Measurements from ENCODE around the gene DNAJC18.
"Not testable (repeated sequence)": the region's sequence is repeated elsewhere in the genome, so short reads cannot be mapped to it uniquely, and the experiment has no call there.

The DNAJC18 gene

GRCh38 chr5:139439013-139439903 lies at the start of gene DNAJC18:
DNAJC18 (minus strand) TSS chr5:139439525; CDS start chr5:139439445, 80 bp downstream.
- DNase-seq, result peak; percentile 96

- DNase-seq, result no peak
These were observed 48.9 kb upstream of the DNAJC18 start for GRCh38 chr5:139488260-139488659.

- DNase-seq, result no peak
These were observed 46.9 kb upstream of the DNAJC18 start for GRCh38 chr5:139486201-139486600.

- not testable (repeated sequence) for DNase-seq
These were observed 43.5 kb upstream of the DNAJC18 start for GRCh38 chr5:139482890-139483208.

GRCh38 chr5:139482050-139482889 lies 42.9 kb upstream of the DNAJC18 start, which contains the start of gene STING1:
STING1 (minus strand) TSS chr5:139482758; CDS start chr5:139481704, 1,054 bp downstream.
- DNase-seq, result peak; percentile 90

- peak; percentile 44 for DNase-seq
These were observed 42.3 kb upstream of the DNAJC18 start for GRCh38 chr5:139481580-139482049.

- DNase-seq, result no peak
These were observed 41.8 kb upstream of the DNAJC18 start for GRCh38 chr5:139481122-139481533.

- DNase-seq, result not testable (repeated sequence)
These were observed 40.4 kb upstream of the DNAJC18 start for GRCh38 chr5:139479729-139480128.

- not testable (repeated sequence) for DNase-seq
These were observed 39.5 kb upstream of the DNAJC18 start for GRCh38 chr5:139478657-139479423.

GRCh38 chr5:139475865-139476617 lies 36.7 kb upstream of the DNAJC18 start:
- no peak for DNase-seq

GRCh38 chr5:139474890-139475791 lies 35.8 kb upstream of the DNAJC18 start:
- no peak for DNase-seq

GRCh38 chr5:139473565-139473964 lies 34.2 kb upstream of the DNAJC18 start:
- no peak for DNase-seq

GRCh38 chr5:139473105-139473504 lies 33.8 kb upstream of the DNAJC18 start:
- no peak for DNase-seq

- no peak for DNase-seq
These were observed 33.2 kb upstream of the DNAJC18 start for GRCh38 chr5:139472386-139473030.

- no peak for DNase-seq
These were observed 31.5 kb upstream of the DNAJC18 start, which contains the start of gene SMIM33 for GRCh38 chr5:139470821-139471300. SMIM33 (plus strand) TSS chr5:139471004; CDS start chr5:139471122, 118 bp downstream.

GRCh38 chr5:139468421-139468931 lies 29.2 kb upstream of the DNAJC18 start:
- no peak for DNase-seq

- no peak for DNase-seq
These were observed 23.4 kb upstream of the DNAJC18 start, which contains the start of gene ECSCR for GRCh38 chr5:139462586-139463276. ECSCR (minus strand) TSS chr5:139462743; CDS start chr5:139462670, 73 bp downstream.

GRCh38 chr5:139461698-139462097 lies 22.4 kb upstream of the DNAJC18 start:
- no peak for DNase-seq

GRCh38 chr5:139461176-139461575 lies 21.9 kb upstream of the DNAJC18 start:
- no peak for DNase-seq
